ENCODE data around the gene PCNX1. TPM values are rescaled to one million over a fixed set of nuclear protein-coding genes. Genes with fewer than 3 reads are reported as not detected.

PCNX1 gene
- total RNA-seq, 1 experiment from 2014 or later: 23.3 TPM

DNA sequence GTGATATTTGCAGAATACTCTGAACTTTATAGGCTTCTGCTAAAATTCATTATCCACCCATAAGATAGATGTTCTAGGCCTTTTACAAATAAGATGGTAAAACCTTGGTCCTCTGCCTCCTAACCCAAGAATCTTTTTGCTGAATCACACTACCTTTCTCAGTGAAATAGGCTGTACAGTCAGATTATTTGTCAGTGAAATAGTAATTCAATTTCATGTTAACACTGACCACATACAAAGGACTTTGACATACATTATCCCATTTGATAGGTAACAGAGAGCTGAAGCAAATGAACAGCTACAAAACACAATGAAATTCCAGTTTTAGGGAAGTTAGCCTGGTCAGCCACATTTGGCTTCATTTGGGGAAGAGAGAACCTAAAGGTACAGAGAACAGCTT is 141.1 kb downstream of the PCNX1 start:
- H3K9me3 ChIP-seq (ENCODE audit: low read length): no peaks in the 10 kb centered on the region
- H3K4me3 ChIP-seq (ENCODE audit: low read length): no peak overlapping the region
- no peak overlapping the region for H3K27ac ChIP-seq (ENCODE audit: low read length)
- no peaks in the 10 kb centered on the region for H3K4me1 ChIP-seq (ENCODE audit: insufficient read depth, low read length)
- no peak overlapping the region for H2AFZ ChIP-seq (ENCODE audit: low read length)
- CTCF ChIA-PET: no interaction called here
- POLR2A ChIA-PET (ENCODE audit: unreplicated experiment): interaction anchor here (0.7 kb wide), 1 partner anchor 719 kb away, joined by 3 read pairs; no protein-coding TSS in a partner anchor
- H3K36me3 ChIP-seq (ENCODE audit: low read depth, low read length): no peaks in the 10 kb centered on the region; the same call in 1 of the 2 replicates
- H3K4me2 ChIP-seq (ENCODE audit: low read length): no peak overlapping the region
- no TSS peak for BruUV-seq (replicated peaks)
- no peak for ATAC-seq
- H3K27me3 ChIP-seq (ENCODE audit: low read length): no peaks in the 10 kb centered on the region
- H3F3A ChIP-seq (ENCODE audit: low read length, unreplicated experiment): no peaks in the 10 kb centered on the region
- TF ChIP-seq EZH2phosphoT487 (IDR thresholded peaks at IDR 0.05; ENCODE audit: borderline replicate concordance, low read length) (no peak), EZH2 (IDR thresholded peaks at IDR 0.05; ENCODE audit: low read length, unreplicated experiment) (no peak)
- TF ChIP-seq, protein P1, sequence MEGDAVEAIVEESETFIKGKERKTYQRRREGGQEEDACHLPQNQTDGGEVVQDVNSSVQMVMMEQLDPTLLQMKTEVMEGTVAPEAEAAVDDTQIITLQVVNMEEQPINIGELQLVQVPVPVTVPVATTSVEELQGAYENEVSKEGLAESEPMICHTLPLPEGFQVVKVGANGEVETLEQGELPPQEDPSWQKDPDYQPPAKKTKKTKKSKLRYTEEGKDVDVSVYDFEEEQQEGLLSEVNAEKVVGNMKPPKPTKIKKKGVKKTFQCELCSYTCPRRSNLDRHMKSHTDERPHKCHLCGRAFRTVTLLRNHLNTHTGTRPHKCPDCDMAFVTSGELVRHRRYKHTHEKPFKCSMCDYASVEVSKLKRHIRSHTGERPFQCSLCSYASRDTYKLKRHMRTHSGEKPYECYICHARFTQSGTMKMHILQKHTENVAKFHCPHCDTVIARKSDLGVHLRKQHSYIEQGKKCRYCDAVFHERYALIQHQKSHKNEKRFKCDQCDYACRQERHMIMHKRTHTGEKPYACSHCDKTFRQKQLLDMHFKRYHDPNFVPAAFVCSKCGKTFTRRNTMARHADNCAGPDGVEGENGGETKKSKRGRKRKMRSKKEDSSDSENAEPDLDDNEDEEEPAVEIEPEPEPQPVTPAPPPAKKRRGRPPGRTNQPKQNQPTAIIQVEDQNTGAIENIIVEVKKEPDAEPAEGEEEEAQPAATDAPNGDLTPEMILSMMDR (conservative IDR thresholded peaks at IDR 0.05; ENCODE audit: low read depth, low read length): no peak
- no peaks in the 10 kb centered on the region for H4K20me1 ChIP-seq (ENCODE audit: low read length)
- H3K9me2 ChIP-seq (replicated peaks; ENCODE audit: low read length): no peaks in the 10 kb centered on the region
- H3K9ac ChIP-seq (ENCODE audit: low read length): no peak overlapping the region
- H3K79me2 ChIP-seq (ENCODE audit: low read length): no peaks in the 10 kb centered on the region
- DNase-seq: no peak
- intact Hi-C loops (cut with micrococcal nuclease): no loop called here

DNA sequence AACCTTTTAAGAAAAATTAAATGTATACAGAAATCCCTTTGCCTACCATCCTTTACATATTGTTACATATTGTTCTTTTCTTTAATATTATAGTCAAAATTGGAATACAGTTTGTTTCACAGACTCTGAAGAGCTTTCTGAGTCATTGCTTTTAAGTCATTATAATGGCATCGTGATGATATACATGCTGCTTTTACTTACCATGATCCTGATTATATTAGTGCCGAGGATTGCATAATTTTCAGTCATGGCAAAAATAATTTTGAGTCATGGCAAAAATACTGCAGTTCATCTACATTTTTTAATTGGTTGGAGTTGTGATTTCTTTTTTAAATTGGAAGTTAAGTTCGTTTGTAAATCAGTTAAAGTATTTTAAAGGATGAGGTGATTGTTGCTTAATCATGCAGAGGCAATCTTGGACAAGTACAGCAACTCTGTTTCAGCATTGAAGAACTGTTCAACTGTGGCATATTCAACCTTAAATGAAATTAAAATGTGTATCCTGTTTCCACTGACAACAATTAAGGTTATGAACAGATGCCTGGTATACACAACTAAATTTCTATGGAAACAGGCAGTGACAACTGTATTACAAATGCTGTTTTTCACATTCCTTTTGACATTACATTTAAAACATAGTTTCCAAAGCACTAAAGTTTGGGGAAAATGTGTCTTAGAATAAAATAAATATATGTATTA is 142.3 kb downstream of the PCNX1 start:
- H3K4me1 ChIP-seq (ENCODE audit: insufficient read depth, low read length): no peaks in the 10 kb centered on the region
- H3K9me2 ChIP-seq (replicated peaks; ENCODE audit: low read length): no peaks in the 10 kb centered on the region
- CTCF ChIA-PET: interaction anchor here (0.6 to 1.0 kb wide), 4 partner anchors 130 to 707 kb away, joined by 3 to 6 read pairs (median 4); no protein-coding TSS in a partner anchor
- no peak for ATAC-seq
- no peaks in the 10 kb centered on the region for H4K20me1 ChIP-seq (ENCODE audit: low read length)
- no peak overlapping the region for H3K9ac ChIP-seq (ENCODE audit: low read length)
- no peak overlapping the region for H3K4me3 ChIP-seq (ENCODE audit: low read length)
- no peaks in the 10 kb centered on the region for H3K9me3 ChIP-seq (ENCODE audit: low read length)
- no peak for DNase-seq
- H3K4me2 ChIP-seq (ENCODE audit: low read length): no peak overlapping the region
- no peaks in the 10 kb centered on the region for H3F3A ChIP-seq (ENCODE audit: low read length, unreplicated experiment)
- H3K27ac ChIP-seq (ENCODE audit: low read length): no peak overlapping the region
- POLR2A ChIA-PET (ENCODE audit: unreplicated experiment): no interaction called here
- intact Hi-C loops (cut with micrococcal nuclease): loop anchor here (2.0 kb wide), 1 partner anchor 703 kb away; no protein-coding TSS in a partner anchor
- no peaks in the 10 kb centered on the region for H3K27me3 ChIP-seq (ENCODE audit: low read length)
- no TSS peak for BruUV-seq (replicated peaks)
- no peak overlapping the region for H2AFZ ChIP-seq (ENCODE audit: low read length)
- no peaks in the 10 kb centered on the region; the same call in 1 of the 2 replicates for H3K36me3 ChIP-seq (ENCODE audit: low read depth, low read length)
- no peaks in the 10 kb centered on the region for H3K79me2 ChIP-seq (ENCODE audit: low read length)
- TF ChIP-seq, protein P1 (conservative IDR thresholded peaks at IDR 0.05; ENCODE audit: low read depth, low read length): no peak
- TF ChIP-seq EZH2 (IDR thresholded peaks at IDR 0.05; ENCODE audit: low read length, unreplicated experiment) (no peak), EZH2phosphoT487 (IDR thresholded peaks at IDR 0.05; ENCODE audit: borderline replicate concordance, low read length) (no peak)
